OCI-LY1 (cell line): ENCODE results near the gene PDE4D.

Experiments
- EZH2 ChIP-seq: fragments of 200-600 bp; sonication (generic), shearing (Covaris generic); IDR thresholded peaks from 2 replicates; pipeline ENCODE4 v1.8.0; 2017; ENCODE audit warnings: borderline replicate concordance, mixed run types, mild to moderate bottlenecking, antibody characterized with exemption, low read length, moderate library complexity, mixed read lengths
- TF ChIP-seq, protein P1 (sequence below): fragments of 200-600 bp; sonication (generic), shearing (Covaris generic); IDR thresholded peaks from 2 replicates; pipeline ENCODE4 v1.5.1; 2017; ENCODE audit warnings: mild to moderate bottlenecking, antibody characterized with exemption, low read length, moderate library complexity, mixed read lengths

DNA sequence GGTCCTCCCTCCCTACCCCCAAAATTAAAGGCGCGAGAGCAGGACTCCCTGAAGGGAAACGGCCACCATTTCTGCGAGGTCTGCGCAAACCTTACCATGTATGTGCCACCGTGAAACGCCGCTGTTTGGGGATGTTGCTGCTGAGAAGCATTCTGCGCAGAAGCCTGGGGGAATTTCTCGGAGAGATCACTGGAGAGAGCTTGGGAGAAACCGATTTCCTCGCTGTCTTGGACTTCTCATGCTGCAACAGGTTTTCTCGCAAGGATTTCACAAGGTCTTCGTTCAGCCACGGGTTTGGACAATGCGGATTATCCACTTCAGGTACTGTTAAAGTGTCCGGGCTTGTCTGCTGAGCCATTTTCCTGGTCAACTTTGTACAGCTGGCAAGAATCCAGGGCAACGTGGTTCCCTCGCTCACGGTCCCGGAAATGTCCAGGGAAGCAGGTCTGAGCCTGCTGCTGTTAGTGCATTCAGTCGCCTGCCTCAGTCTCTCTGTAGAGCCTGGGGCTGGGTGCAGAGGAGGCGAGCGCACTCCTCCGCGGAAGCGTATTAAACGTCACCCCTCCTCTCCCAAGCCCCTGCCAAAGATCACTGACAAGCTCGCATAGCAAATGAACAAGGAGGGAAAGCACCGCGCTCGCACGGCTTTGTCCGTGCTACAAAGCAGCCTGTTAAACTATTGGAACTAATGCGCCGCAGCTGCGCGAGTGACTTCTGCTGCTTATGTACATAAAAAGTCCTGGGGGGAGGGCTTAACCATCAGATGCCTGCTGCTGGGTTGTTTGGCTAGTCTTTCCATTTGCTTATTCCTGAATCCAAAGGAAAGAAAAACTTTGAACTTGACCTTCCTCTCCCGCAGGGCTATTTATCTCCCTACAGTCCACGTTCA lies 125.1 kb downstream of the PDE4D start:
- TF ChIP-seq, protein P1, sequence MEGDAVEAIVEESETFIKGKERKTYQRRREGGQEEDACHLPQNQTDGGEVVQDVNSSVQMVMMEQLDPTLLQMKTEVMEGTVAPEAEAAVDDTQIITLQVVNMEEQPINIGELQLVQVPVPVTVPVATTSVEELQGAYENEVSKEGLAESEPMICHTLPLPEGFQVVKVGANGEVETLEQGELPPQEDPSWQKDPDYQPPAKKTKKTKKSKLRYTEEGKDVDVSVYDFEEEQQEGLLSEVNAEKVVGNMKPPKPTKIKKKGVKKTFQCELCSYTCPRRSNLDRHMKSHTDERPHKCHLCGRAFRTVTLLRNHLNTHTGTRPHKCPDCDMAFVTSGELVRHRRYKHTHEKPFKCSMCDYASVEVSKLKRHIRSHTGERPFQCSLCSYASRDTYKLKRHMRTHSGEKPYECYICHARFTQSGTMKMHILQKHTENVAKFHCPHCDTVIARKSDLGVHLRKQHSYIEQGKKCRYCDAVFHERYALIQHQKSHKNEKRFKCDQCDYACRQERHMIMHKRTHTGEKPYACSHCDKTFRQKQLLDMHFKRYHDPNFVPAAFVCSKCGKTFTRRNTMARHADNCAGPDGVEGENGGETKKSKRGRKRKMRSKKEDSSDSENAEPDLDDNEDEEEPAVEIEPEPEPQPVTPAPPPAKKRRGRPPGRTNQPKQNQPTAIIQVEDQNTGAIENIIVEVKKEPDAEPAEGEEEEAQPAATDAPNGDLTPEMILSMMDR = no peak
- no peak for TF ChIP-seq EZH2
